GM18505 (cell line): ENCODE data around the gene PIGU.

ENCODE experiments used
- ATAC-seq: cut with Tn5 transposase; IDR thresholded peaks from one replicate; pipeline ENCODE4 v1.9.1; 2021; ENCODE audit not compliant: unreplicated experiment
- POLR2A ChIP-seq: IDR thresholded peaks from 4 replicates; pipeline ENCODE4 v1.6.1; 2011; ENCODE audit warnings: borderline replicate concordance; ENCODE audit not compliant: insufficient read depth, insufficient read length; ENCODE audit errors: extremely low read depth

PIGU gene

DNA sequence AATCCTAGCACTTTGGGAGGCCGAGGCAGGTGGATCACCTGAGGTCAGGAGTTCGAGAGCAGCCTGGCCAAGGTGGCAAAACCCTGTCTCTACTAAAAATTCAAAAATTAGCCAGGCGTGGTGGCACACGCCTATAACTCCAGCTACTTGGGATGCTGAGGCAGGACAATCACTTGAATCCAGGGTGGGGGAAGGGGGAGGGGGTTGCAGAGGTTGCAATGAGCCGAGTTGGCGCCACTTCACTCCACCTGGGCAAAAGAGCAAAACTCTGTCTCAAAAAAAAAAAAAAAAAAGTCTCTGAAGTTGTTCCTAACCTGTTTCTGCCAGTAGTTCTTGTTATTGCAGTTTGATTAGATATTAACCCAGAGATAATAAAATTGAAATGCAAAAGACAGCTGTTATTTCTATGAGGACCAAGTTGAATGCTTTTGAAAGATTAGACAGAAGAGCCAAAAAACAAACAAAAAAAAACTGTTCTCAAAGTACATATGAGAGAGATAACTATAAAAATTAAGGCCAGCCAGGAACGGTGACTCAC is 22.6 kb downstream of the PIGU start:
- no peak for ATAC-seq
- no peak for TF ChIP-seq POLR2A

DNA sequence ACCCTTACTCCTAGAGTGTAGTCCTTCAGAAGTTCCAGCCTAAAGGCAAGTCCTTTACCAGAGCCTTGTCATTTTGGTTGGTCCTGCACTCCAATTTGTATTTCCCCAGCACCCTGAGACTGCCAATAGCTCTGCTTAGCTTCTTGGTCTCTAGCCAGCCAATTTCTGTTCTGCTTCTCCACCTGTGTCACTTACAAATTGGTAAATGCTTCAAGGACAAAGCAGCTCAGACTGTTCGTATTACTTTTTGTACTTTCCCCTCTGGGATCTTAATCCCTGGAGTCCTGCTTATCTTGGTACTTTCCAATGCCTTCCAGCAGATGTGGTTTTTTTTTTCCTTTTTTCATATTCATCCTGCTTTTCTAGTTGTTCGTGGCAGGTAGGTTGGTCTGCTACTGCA is 25.7 kb downstream of the PIGU start:
- no peak for TF ChIP-seq POLR2A
- ATAC-seq = no peak

DNA sequence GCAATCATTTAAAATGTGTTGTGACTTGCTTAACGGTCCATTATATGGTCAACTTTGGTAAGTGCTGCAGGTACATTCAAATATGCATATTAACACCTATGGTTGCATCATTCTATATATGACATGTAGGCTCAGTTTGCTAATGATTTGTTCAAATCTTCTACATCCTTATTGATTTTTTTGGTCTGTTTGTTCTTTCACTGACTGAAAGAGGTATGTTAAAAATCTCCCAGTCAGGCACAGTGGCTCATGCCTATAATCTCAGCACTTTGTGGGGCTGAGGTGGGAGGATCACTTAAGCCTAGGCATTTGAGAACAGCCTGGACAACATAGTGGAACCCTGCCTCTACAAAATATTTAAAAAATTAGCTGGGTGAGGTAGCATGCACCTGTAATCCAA is 29.2 kb downstream of the PIGU start:
- no peak for ATAC-seq
- TF ChIP-seq POLR2A = no peak

DNA sequence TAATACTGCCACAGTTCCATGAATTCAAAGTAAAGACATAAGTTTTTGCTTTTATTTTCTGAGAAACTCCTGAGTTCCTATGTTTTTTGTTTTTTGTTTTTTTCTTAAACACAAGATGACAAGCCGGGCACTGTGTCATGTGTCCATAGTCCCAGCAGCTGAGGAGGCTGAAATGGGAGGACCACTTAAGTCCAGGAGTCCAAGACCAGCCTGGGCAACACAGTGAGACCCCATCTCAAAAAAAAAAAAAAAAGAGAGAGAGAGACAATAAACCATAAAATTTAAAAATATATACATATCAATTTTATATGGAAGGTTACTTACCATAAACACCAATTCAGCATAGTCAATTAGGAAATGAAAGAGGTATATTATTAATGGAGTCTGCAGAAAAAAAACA is 31.9 kb downstream of the PIGU start:
- TF ChIP-seq POLR2A = no peak
- no peak for ATAC-seq

DNA sequence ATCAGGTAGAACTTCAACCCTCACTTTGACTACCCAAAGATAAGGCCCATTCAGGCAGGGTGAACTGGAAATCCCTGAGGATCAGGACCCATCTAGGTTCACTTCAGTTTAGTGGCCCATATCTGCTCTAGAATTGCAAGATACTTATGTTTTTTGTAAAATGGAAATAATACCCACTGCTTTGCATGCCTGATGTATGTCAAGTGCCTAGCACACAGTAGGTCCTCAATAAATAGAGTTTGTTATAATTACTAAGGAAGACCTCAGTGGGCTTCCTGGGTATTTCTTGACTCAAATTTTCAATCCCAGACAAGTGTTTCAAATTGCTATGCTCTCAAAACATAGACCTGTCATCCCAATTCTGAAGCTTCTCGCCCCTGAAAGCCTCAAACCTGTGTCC is 32.5 kb downstream of the PIGU start:
- ATAC-seq = no peak
- TF ChIP-seq POLR2A = no peak

DNA sequence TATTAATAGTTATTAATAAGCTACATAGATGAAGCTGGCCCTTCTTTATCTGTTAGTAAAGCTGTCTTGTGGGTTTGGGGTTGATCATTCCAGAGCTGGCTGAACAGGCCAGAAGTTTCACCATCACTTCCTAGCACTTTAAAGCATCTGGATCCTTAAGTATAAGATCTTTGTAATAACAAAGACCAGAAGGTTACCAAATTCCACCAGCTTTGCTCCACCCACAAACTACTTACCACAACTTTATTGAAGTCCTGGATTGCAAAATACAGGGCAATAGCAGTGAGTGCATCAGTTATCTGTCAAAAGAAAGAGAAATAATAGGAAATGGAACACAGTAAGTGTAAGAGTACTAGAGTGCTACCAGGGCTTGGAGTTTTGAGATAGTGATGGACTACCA is 33.0 kb downstream of the PIGU start:
- ATAC-seq = no peak
- no peak for TF ChIP-seq POLR2A

DNA sequence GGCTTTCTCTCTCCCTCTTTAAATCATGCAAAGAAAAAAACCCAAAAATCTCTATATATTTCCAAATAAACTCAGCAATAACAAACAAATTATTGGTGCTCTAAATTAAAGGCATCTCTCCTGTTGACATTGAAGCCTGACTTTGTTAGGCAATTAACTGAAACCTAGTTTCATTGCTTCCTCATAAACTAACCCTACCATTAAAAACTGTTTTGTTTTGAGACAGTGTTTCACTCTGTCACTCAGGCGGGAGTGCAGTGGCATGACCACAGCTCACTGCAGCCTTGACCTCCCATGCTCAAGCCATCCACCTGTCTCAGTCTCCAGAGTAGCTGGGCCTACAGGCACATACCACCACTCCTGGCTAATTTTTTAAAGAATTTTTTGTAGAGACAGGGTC is 34.9 kb downstream of the PIGU start:
- ATAC-seq = no peak
- TF ChIP-seq POLR2A = no peak

DNA sequence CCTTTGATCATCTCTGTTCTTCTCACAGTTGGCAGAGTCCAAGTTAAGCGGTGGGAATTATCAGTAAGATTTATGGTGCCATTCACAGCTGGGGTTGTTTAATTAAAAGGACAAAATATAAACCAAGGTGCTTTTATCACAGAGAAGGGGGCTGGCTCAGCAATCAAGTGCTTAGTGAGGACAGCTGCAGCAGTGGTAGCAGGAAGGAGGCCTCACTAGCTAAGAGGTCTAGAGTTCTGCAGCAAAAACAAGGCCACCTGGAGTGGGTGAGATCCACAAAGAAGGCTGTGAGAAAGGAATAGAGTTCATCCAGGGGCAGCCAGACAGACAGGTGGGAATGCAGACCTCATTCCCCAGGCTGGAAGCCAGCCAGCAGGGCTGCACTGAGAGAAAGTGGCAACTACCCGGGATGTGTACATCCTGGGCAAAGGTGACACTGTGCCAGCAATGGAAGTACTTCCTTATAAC is 37.1 kb downstream of the PIGU start:
- TF ChIP-seq POLR2A = no peak
- no peak for ATAC-seq

DNA sequence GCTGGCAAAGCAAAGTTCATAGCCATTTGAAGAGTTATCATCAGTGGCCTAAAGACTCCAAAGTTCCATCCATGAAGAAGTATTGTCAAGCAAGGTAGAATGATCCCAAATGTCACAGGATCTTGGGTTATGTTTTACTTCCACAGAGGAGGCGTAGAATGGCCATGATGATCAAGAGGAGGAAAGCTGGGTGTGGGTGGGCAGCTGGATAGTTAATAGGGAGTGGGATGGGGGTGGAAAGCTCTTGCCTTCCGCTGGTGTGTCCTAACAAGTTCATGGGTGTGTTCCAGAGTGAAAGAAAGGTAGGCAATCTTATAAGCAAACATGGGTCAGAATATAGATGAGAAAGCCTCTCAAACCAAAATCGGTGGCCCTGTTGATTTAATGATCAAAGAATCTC is 38.4 kb downstream of the PIGU start:
- TF ChIP-seq POLR2A = no peak
- no peak for ATAC-seq

DNA sequence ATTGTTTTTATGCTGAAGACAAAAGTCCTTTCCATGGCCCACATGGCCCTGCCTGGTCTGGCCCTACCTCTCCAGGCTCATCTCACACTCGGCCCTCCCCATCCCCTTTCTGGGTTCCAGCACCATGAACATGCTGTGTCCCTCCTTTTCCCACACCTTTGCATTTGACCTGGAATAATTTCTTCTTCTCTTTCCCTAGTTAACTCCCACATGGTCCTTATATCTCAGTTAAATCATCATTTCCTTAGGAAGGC is 38.9 kb downstream of the PIGU start:
- no peak for TF ChIP-seq POLR2A
- ATAC-seq = no peak

DNA sequence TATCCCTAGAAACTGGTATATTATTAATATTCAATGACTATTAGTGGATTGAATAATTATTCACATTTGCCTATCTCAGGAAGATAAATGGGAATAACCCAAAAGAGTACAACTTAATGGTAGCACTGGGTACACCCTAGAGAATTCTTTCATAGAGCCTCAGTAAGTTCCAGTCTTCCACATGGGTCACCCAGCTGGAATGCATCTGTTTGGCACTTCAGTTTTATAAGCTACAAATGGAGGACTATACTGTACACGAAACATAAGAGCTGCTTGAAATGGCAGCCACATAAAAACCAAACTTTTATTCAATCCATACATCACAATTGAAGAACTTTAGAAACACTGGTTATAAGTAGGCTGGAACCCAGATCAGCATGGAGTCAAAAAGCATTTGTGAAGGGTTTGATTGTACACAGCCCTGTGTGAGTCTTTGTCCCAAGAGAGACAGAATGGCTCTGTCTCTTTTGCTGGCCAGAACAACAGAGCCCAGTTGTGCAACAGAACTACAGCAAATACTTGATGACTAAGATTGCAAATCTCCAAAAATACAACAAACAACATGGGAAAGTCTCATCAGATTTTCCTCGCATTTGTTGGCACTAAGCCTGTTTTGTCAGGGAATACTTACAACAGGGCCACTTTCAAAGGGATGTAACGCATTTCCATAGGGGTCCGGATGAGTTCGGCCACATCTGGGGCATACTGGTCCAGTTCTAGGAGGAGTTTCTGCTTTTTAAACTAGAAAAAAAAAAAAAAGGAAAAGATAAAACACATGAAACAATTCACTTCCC is 39.5 kb downstream of the PIGU start:
- TF ChIP-seq POLR2A = no peak
- no peak for ATAC-seq

DNA sequence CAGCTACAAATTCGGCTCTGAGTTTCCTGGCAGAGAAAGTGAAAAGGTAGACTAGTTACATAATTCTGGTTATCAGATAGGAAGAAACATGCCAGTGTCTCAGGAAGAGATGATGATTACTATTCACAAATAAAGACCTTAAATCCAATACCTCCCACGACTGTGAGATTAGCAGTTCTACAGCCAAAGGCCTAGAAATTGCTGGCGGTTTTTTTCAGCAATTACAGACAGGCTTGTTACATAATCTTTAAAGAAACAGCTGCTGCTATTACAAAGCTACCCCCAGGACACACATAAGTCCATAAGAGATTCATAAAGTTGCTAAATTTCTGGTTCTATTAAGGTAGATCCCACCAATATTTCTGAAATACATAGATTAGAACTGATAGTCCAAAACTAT is 40.2 kb downstream of the PIGU start:
- no peak for TF ChIP-seq POLR2A

DNA sequence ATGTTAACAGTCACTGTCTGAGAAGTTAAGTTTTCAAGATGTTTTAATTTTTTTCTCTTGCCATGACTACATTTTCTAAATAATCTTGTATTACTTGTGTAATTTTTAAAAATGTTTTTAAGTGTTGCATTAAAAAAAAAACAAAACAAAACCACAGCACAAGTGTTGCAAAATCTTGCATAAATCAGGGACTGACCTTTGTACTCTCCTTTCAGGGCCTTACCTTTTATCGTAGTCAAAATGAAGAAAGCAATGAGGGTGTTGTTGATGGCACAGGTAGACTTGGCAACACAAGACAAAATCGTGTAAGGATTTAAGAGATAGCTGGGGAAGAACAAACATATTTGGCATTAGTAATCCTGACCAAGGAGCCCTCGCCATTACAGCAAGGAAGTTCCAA is 42.5 kb downstream of the PIGU start:
- no peak for ATAC-seq
- no peak for TF ChIP-seq POLR2A

More for the DNA sequence above, 40.2 kb downstream of the PIGU start:
- ATAC-seq = no peak

DNA sequence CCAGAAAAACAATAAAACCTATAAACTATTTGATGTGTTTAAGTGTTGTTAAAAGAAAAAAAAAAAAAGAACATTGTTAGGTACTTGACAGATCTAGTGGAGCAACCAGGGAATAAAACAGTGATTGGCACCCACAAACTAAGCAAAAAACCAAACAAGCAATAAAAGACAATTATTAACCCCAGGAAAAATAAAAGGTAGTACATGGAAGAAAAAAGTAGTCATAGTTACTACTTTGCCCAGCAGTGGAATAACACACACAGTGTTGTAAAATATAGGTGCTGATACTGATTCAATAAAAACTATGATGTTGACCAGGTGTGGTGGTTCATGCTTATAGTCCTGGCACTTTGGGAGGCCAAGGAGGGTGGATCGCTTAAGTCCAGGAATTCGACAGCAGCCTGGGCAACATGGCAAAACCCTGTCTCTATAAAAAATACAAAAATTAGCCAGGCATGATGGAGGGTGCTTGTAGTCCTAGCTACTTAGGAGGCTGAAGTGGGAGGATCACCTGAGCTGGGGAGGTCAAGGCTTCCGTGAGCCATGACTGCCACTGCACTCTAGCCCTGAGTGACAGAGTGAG is 43.9 kb downstream of the PIGU start:
- no peak for ATAC-seq
- TF ChIP-seq POLR2A = no peak
